Natural killer cell treated with Interleukin-12 subunit alpha and Interleukin-12 subunit beta and Interleukin-15 and Interleukin-18, amount 100 ng/mL, for 72 hours (primary cell): ENCODE data around the gene UBL3. TPM values are rescaled to one million over a fixed set of nuclear protein-coding genes. Genes with fewer than 3 reads are reported as not detected.
A peak's percentile ranks its signal among the peaks of the same experiment; 100 is the strongest.

Experiments
- ATAC-seq, 2 donors: fragments of 150-1000 bp; cut with Tn5 transposase in 1 of 2; sonication (Bioruptor Pico), chemical (Tn5 transposase) in 1 of 2; 2 replicates each; pipeline ENCODE4 v1.10.0; 2021
- DNase-seq: peaks from one replicate; pipeline ENCODE4 v3.0.0; 2022; ENCODE audit warnings: low spot score
- H3K27ac Mint-ChIP-seq, 2 donors: 1 replicate in 1 of 2; 2 replicates in 1 of 2; pipeline ENCODE4 v1.8.0; 2022; ENCODE audit warnings: mixed read lengths in 2 of 2, mild to moderate bottlenecking in 1 of 2, moderate library complexity in 1 of 2
- H3K27me3 Mint-ChIP-seq, 2 donors: 1 replicate in 1 of 2; 2 replicates in 1 of 2; pipeline ENCODE4 v1.8.0; 2022; ENCODE audit warnings: mixed read lengths in 2 of 2
- H3K36me3 Mint-ChIP-seq: one replicate; pipeline ENCODE4 v1.8.0; 2022; ENCODE audit warnings: mixed read lengths
- H3K4me1 Mint-ChIP-seq, 2 donors: 1 replicate in 1 of 2; 2 replicates in 1 of 2; pipeline ENCODE4 v1.8.0; 2022; ENCODE audit warnings: low read depth in 2 of 2, mixed read lengths in 2 of 2, mild to moderate bottlenecking in 1 of 2
- H3K4me3 Mint-ChIP-seq: one replicate; pipeline ENCODE4 v1.8.0; 2022; ENCODE audit warnings: mixed read lengths
- H3K9me3 Mint-ChIP-seq: 2 replicates; pipeline ENCODE4 v1.8.0; 2022; ENCODE audit warnings: mixed read lengths
- total RNA-seq, 2 donors: library from RNA; stranded (reverse); gene quantifications; one replicate each; pipeline ENCODE4 v1.2.3, GENCODE V29; 2022

The UBL3 gene
- total RNA-seq, 2 donors from 2014 or later = 7.8 to 10.5 TPM

GRCh38 chr13:29722415-29722814, 128.0 kb downstream of the UBL3 start:
- no peak for DNase-seq
- Mint-ChIP-seq H3K4me1 (no peaks in the 10 kb centered on the region), H3K9me3 (peaks cover 3% of the 10 kb centered on the region), H3K27ac (no peak overlapping the region), H3K27me3 (peaks cover 19 to 34% of the 10 kb centered on the region in 2 donors), H3K36me3 (peaks cover 5% of the 10 kb centered on the region), H3K4me3 (no peak overlapping the region)
- peak in 1 of 2 donors; percentile 29 for ATAC-seq

DNA sequence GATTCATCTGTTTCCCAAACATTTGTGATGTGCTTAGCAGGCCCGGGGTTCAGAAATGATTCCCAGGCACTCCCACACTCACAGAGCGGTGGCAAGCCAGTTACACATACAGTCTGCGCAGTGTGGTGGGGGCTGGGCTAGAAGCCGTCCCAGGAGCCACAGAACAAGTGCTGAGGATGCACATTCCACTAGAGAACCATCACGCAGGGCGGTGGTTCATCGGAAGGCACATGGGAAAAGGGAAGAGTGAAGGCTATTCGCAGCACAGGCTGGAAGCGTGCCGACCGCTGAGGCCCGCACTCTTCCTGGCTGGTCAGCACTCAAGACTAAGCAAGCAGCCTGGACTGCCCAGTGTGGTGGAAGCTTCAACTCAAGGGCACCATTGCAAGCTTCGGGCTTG, 128.7 kb downstream of the UBL3 start:
- H3K4me1 Mint-ChIP-seq = no peaks in the 10 kb centered on the region
- peaks cover 5% of the 10 kb centered on the region for H3K36me3 Mint-ChIP-seq
- H3K27me3 Mint-ChIP-seq = peaks cover 22 to 34% of the 10 kb centered on the region in 2 donors
- no peak overlapping the region for H3K27ac Mint-ChIP-seq
- no peak overlapping the region for H3K4me3 Mint-ChIP-seq
- H3K9me3 Mint-ChIP-seq = peaks cover 3% of the 10 kb centered on the region
- no peak for DNase-seq
- ATAC-seq = peak in 1 of 2 donors; percentile 34

- Mint-ChIP-seq H3K4me3 (no peak overlapping the region), H3K36me3 (no peaks in the 10 kb centered on the region), H3K27me3 (peaks cover 18 to 28% of the 10 kb centered on the region in 2 donors), H3K4me1 (no peaks in the 10 kb centered on the region), H3K27ac (no peak overlapping the region), H3K9me3 (no peaks in the 10 kb centered on the region)
- no peak for DNase-seq
- no peak for ATAC-seq
These were observed 131.7 kb downstream of the UBL3 start for GRCh38 chr13:29718694-29719093.

GRCh38 chr13:29716493-29716892, 133.9 kb downstream of the UBL3 start:
- DNase-seq (no peak), ATAC-seq (no peak)
- Mint-ChIP-seq H3K4me3 (no peak overlapping the region), H3K4me1 (no peaks in the 10 kb centered on the region), H3K9me3 (no peaks in the 10 kb centered on the region), H3K36me3 (no peaks in the 10 kb centered on the region), H3K27ac (no peak overlapping the region), H3K27me3 (peaks cover 21 to 26% of the 10 kb centered on the region in 2 donors)
